GM12874 (cell line): ENCODE measurements around the gene SPRR1A.

Source experiments
- CTCF ChIP-seq: IDR thresholded peaks from 2 replicates; pipeline ENCODE4 v1.5.1; 2011; ENCODE audit warnings: low read depth, mild to moderate bottlenecking, control low read depth, low read length, moderate library complexity; ENCODE audit not compliant: insufficient read depth

Gene SPRR1A

GRCh38 chr1:153000294-153000693 lies 16.4 kb downstream of the SPRR1A start:
- no peak for TF ChIP-seq CTCF

GRCh38 chr1:153001382-153001781 lies 17.5 kb downstream of the SPRR1A start, which contains the start of gene SPRR3:
Gene SPRR3, plus strand, starts transcription at chr1:153001749. Its CDS starts 1,272 bp downstream, at chr1:153003021.
- no peak for TF ChIP-seq CTCF

- TF ChIP-seq CTCF = no peak
Observed at GRCh38 chr1:153023109-153023508, 39.2 kb downstream of the SPRR1A start.

- no peak for TF ChIP-seq CTCF
Observed at GRCh38 chr1:153024413-153024812, 40.5 kb downstream of the SPRR1A start.

- no peak for TF ChIP-seq CTCF
Observed at GRCh38 chr1:153025797-153026196, 41.9 kb downstream of the SPRR1A start.

GRCh38 chr1:153028766-153029165 lies 44.9 kb downstream of the SPRR1A start:
- TF ChIP-seq CTCF = no peak

GRCh38 chr1:153030895-153031294 lies 47.0 kb downstream of the SPRR1A start, which contains the start of gene SPRR1B:
Gene SPRR1B, plus strand, starts transcription at chr1:153031203. Its CDS starts 1,143 bp downstream, at chr1:153032346.
- no peak for TF ChIP-seq CTCF
